Cortex of kidney (tissue), 1 donor: Measurements from ENCODE around the gene SLC22A3.
"Not testable (repeated sequence)": the region's sequence is repeated elsewhere in the genome, so short reads cannot be mapped to it uniquely, and the experiment has no call there.

Experiments used
- DNase-seq: peaks from one replicate; lab custom pipeline; 2025; lab: John Stamatoyannopoulos, UW

SLC22A3 gene

DNA sequence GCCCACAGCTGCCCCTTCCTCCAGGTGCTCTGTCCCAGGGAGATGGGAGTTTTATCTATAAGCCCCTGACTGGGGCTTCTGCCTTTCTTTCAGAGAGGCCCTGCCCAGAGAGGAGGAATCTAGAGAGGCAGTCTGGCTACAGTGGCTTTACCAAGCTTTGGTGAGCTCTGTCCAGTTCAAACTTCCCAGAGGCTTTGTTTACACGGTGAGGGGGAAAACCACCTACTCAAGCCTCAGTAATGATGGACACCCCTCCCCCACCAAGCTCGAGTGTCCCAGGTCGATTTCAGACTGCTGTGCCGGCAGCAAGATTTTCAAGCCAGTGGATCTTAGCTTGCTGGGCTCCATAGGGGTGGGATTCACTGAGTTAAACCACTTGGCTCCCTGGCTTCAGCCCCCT lies 25.4 kb downstream of the SLC22A3 start:
- DNase-seq: not testable (repeated sequence)

DNA sequence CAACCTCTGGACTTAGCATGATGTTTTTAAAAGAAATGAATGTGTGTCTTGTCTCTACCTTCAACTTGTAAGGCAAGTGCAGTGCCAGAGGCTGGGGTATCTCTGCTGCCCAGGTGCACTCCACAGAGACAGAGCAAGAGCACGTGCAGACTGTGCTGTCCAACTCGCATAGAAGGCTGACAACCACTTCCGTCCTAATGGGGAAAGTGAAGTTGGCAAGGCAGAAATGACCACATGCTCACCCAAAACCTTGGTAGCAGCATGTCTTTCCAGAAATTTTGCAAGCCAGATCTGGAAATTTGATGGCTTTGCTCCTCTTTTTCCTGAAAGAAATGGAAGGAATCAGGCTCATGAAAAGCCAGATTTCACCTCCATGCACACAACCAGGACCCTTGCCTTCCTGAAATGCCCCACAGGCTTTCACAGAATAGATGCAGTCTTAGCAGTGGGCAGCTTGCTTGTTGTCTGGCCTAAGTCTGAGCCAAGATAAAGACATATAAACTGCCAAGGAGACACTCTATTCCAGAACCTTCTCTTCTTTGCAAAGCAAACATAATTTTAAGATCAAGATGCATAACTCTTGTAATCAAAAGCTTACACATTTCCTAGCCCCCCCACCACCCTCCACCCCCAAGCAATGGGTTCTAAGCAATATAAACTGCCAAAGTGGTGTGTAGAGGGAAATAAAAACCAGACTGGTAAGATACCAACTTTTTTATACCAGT lies 26.8 kb downstream of the SLC22A3 start:
- no peak for DNase-seq

DNA sequence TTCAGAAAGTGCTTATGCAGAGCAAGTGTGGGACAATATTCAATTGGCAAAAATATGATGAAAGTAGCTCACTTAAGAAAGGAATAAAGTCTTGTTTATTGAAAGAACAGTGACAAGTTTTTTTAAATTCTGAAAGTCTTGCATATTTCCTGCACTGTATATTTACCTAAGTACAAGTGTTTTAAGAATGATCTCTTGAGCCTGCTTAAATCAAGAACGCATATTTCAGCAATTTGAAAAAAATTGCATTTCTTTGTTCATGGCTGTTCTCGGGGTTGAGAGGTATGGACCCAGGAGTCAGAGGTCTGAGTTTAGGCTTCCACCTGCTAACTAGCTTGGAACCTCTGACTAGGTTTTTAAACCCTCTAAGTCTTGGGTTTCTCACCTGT lies 27.4 kb downstream of the SLC22A3 start:
- no peak for DNase-seq

DNA sequence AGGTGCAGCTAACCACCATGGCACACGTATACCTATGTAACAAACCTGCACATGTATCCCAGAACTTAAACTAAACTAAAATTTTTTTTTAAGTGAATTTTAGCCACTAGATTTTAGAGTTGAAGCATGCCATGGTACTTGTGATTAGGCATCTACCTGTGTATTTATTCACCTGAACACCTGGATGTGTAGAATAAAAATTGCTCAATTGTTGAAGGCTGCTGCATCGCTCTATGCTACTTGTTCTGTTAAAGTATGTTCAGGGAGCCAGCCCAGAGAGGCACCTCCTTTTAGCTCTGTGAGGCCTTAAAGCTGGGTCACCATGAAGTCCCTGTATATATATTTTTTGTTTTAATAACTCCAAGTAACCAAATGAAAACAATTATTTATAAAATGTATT lies 28.3 kb downstream of the SLC22A3 start:
- no peak for DNase-seq

DNA sequence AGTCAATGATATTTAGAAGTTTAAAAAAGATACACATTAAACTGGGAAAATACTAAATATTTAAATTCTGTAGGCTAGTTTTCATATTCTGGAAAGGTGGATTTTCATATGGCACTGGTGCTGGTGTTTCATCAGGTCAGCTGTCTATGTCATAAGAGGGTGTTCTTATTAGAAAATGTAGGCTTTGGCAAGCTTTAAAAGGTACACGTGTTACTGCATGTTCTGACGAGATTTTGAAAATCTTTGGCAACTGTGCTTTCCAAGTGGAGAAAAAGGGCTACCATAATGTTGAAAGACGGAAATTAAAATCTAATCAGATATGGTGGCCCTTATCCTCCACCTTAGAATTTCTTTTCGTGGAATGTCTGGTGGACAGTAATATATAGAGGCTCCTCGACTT lies 30.0 kb downstream of the SLC22A3 start:
- no peak for DNase-seq

DNA sequence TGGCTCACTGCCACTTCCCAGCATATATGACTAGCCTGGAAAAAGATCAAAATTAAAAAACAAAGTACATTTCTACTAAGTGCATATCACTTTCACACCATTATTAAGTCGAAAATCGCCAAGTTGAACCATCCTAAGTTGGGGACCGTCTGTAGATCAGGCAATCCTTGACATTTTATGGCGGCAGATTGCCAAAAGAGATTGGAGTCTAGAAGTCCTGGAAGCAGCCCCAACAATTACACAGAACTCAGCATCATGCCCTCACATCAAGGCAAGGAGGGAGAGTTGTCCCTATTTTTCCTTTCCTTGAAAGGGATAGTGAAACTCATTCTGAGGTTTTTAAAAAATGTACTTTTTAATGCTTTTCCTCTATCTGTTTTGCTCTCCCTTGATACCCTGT lies 30.7 kb downstream of the SLC22A3 start:
- DNase-seq: no peak

DNA sequence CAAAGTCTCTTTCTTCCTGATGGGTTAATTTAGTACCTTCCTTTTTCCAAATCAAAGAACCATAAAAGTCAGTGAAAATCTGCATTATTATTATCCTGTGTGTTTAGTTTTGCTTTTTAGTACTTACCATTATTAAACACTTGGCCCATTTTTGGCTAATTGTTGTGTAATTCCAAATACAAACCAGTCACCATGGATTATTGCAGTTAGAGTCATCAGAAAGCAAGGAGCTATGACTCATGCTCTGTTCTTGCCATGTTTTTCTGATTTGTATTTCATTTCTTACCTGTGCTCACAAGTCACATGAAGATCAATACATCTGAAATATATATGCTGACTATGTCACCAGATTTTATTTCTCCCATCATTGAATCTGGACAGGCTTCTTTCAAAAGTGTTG lies 31.3 kb downstream of the SLC22A3 start:
- no peak for DNase-seq

DNA sequence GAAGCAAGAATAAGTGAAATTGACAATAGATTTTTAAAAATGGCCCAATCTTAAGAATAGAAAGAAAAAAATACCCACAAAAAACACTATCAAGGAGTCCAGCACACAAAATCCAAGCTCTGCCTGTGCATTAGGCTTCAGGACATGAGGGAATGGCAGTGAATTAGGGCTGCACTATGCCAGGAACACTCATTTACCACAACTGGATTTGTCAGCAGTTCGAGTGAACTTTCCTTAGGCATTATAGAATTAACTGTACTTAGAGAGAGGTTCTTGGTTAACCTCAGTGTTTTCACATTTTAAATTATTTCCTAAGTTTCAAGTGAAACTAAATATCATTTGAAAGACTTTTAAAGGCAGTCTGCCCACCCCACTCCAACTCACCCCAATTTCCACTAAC lies 34.8 kb downstream of the SLC22A3 start:
- DNase-seq: no peak

DNA sequence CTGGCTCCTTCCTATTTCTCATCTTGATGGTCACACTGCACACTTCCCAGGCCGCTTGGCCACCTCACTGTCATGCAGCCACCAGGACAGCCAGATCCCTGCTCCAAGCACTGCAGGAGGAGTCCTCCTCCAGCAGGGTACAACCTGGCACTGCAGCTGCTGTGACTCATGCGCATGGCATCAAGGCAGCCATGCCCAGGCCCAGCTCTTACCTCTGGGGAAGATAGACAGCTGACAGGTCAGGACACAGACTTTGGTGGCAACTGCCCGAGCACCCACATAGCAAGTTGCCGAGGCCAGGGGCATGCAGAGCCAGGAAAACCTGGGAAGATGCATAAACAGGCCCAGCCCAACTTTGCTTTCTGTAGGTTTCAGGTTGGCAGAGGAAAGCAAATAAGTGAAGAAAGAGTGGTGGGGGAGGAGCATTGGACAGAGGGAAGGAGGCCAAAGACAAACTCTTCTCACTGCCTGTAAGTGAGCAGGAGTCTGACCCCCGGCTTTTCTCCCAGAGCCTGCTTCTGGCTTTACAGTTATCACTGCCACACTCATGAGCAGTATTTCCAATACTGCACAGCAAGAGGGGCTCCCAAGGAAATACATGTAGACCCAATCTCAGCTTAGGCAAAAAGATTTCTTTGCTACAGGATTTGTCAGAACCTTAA lies 38.8 kb downstream of the SLC22A3 start:
- no peak for DNase-seq

DNA sequence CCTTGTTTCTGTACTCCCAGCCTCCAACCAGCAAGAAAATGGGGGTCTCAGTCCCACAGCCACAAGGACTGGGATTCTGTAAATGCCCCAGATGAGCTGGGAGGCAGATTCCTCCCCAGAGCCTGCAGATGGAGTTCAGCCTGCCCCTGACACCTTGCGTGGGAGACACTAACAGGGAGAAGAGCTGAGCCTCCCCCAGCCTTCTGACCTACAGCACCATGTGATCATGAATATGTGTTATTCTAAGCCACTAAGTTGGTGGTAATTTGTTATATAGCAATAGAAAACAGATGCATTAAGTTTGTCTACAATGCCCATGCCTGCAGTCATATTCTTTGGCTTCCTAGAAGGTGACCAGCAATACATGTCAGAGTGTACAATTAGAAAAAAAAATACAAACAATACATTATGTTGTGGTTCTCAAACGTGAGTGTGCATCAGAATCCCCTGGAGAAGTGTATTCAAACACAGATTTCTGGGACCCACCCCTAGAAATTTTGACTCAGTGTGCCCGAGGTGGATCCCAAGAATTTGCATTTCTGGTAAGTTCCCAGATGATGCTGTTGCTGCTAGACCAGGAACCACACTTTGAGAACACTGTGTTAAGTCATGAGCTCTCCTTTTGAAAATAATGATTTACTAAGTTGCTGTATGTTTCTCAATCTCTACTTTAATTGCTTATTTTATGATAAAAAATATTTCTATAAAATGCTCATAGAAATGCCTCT lies 39.9 kb downstream of the SLC22A3 start:
- DNase-seq: no peak

DNA sequence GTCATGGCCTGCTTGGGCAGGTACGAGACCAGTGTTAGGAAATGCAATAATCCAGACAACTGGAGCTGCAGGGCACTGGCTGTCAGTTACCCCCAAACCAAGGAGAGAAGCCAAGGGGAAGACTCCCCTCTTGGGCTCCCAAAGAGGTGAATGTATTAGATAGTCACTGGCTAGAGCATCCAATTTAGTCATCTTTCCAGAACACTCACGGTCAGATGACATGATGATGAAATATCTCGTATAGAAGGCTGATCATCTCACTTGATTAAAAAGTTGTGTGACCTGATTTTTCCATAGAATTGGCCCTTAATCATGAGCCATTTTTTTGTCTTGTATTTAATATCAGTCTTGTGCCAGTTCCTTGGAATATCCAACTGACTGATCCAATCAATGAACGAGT lies 40.7 kb downstream of the SLC22A3 start:
- DNase-seq: no peak

DNA sequence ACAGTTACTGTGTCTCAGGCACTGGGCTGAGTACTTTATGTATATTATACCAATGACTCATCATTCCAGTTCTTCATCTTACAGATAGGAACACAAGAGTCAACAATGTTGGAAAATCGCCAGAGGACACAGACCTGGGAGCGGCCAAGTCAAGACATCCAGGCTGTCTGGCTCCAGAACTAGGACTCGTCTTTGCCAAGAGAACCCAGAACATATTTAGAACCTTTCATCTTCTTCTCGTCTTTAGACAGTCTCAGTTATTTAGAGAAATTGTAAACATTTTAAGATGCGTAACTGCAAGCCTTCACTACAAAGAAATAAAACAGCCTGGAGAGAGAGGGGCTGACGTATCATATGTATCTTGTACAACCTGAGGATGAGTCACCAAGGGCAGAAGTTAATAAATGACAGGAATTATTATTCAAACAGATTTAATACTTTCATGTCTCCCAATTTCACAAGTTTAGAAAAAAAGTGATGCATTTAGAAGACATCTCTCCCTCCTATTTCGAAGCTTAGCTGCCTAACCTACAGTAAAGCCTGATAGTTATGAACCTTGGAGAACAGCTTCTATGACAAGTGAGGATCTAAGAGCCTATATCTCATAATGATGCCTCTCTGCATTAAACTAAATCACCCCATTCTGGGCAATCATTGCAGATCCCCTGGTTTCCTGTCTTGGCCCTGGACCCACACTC lies 43.4 kb downstream of the SLC22A3 start:
- DNase-seq: no peak

DNA sequence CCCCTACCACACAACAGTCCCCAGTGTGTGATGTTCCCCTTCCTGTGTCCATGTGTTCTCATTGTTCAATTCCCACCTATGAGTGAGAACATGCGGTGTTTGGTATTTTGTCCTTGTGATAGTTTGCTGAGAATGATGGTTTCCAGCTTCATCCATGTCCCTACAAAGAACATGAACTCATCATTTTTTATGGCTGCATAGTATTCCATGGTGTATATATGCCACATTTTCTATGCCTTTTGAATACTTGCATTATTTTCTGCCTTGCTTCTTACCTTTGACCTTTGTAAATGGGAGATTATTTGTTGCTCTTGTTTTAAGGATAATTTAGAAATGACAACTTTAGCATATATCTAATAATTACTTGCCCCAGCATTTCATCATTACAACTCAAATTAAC lies 45.3 kb downstream of the SLC22A3 start:
- DNase-seq: not testable (repeated sequence)

DNA sequence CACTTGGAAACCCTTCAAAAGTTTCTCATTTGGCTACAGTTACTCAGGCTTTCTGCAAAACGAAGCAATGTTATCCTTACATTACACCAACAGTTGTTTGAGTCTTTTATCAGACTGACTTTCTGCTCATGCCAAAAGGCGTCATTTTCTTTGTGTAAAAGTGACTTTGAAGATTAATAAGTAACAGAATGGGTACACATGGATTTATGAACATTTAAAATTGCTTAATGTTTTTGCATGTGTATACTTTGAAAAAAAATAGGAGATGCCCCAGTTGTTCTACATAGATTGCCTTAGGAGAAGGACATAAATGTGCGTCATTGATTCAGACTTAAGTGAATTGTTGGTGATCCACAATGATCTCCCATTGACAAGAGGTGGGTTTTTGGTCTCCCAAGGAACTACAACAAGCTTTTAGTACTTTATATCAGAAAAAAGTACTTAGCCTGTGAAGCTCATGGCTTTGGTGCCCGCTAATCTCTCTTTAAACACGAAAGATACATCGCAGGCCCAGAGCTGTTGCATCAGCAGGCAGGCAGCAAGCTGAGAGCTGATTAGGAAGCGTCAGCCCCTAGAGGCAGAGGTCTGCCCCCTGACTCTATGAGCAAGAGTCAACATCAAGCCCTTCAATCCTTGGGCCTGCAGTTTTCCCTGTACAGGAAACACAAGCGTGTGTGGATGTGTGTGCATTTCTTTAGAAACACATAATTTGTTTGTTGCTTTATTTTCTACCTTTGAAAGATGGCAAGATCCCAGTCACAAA lies 45.9 kb downstream of the SLC22A3 start:
- DNase-seq: no peak

DNA sequence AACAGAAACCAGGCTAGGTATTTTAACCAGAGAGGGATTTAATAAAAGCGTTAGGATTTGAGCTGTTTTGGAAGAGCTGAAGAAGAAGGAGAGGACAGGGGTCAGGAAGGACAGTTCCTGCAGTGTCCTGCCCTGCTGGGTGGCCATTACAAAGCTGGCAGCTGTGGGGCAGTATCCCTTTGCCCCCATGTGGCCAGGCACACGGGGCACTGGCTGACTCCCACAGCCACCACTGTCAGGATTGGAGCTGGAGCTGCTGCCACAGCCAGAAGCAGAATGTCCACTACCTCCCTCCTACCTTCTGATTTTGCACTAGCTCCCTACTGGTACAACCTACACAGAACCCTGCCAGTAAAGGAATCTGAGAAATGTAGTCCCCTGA lies 46.5 kb downstream of the SLC22A3 start:
- DNase-seq: no peak

DNA sequence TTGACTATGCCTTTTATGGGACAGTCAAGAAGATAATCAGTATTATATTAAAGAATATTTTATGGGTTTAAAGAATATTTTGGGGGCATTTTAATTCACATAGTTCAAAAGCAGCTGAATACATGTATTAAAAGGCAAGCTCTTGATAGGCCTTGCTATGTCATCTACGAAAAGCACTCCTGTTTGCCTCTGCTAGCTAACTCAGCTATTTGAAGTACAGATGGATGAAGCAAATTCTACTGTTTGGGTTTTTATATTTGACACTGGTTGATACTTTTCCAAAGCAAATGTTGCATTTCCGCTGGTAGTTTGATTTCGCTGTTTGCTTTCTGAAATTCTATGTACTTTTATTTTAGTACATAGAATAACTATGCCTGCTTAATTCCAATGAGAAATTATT lies 47.0 kb downstream of the SLC22A3 start:
- no peak for DNase-seq

DNA sequence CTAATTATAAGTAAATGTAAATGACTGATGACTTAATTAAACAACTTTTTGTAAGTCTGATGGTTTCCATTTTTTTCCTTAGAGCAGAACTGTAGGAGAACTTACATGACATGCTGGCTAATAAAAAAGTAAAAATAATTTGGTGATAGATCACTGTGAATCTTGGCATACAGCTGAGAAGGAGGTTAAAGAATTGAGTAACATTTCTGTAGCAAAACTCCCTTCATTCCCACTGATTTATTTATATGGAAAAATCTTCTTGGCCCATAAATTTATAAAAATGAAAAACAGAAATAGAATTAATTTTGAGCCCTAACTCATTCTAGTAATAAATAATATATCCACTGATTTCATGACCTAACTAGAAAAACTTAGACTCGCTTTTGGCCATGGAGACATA lies 48.1 kb downstream of the SLC22A3 start:
- no peak for DNase-seq

DNA sequence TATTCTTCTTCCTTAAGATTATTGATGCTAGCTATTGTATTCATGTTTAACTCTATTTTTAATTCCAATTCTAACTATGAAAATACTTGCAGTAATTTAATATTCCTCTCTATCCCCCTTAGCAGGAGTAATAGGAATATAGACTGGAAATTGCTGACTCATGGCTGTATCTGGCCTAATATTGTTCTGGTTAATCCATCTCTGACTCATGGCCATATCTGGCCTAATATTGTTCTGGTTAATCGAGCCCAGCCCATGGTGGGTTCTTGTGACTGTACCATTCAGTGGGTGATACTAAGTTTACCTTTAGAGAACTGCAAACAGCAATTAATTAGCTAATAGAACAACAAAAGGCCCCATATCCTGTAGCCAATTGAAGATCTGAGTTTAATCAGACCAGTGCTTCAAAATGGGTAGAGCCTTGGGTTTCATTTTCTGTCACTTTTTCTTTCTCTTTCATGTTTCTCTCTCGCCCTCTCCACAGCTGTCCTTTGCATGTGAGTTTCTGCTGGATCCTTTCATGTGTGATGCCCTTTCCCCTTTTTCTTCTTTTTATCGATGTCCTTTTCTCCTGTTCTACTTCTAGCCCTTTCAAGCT lies 50.6 kb downstream of the SLC22A3 start:
- DNase-seq: no peak

DNA sequence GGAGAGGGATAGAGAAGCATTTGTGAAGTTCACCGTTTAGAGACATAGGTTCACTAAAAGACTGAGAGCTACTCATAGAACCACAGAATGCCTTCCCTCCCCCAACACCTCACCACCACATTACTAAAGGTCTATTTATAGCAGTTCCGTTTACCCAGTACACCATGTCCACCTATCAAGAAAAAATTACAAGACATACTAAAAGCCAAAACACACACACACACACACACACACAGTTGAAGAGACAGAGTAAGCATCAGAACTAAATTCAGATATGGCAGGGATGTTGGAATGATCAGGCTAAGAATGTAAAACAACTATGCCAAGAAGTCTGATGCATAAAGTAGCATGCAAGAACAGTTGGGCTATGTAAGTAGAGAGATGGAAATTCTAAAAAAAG lies 52.3 kb downstream of the SLC22A3 start:
- no peak for DNase-seq

DNA sequence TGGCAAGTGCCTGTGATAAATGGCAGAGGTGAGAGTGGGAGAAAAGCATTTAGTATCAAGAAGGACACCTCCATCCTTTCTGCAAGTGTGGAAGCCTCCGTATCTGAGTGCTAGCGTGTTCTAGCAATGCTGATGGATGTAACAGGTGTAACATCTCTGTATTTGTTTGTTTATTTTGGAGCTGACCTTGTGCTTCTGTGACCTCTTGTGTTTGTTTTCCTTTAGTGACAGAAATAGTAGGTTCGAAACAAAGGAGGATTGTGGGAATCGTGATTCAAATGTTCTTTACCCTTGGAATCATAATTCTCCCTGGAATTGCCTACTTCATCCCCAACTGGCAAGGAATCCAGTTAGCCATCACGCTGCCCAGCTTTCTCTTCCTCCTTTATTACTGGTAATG lies 60.4 kb downstream of the SLC22A3 start:
- no peak for DNase-seq

DNA sequence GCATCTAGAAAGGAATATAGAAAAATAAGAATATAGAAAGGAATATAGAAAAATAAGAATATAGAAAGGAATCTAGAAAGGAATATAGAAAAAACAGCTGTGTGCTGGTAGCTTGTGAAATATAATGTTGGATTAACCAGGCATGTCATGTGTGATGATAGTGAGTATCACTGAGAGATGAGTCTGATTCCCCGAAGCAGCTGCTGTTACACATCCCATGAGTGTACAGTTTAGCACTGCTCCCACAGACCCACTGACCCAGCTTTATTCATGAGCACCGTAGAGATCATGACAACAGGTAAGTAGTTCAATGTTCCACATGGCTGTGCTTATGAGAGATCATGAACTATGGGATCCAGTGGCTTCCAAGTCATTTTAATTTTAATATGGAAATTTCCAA lies 64.8 kb downstream of the SLC22A3 start:
- DNase-seq: no peak

DNA sequence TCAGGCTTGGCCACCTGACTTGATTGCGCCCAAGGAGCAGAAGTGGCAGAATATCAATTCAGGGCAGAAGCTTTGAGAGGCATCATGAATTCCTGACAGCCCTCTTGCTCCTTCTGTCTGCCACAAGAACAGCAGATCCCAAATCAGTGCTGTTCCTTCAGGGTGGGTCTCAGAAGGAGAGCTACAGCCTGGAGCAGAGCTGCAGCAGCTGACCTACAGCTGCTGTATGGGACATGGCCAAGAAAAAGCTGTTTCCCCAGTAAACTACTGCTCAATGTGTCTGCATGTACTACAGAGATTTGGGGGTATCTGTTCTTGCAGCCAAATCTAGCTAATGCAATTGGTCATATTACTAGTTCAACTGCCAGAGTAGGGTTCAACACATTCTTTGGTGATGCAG lies 69.0 kb downstream of the SLC22A3 start:
- DNase-seq: no peak
